CD14-positive monocyte (primary cell): ENCODE data around the gene ZNF143. TPM values are rescaled to one million over a fixed set of nuclear protein-coding genes. Genes with fewer than 3 reads are reported as not detected.

Experiments
- DNase-seq, 3 donors: peaks; one replicate each; pipeline ENCODE4 v3.0.0-alpha.2; 2011 to 2022
- H2AFZ ChIP-seq: 2 replicates; pipeline ENCODE4 v1.6.0; 2012; ENCODE audit warnings: mild to moderate bottlenecking, low read depth, low read length, inconsistent platforms; ENCODE audit not compliant: insufficient read depth, poor library complexity, severe bottlenecking
- H3K27ac ChIP-seq, 2 donors: 1 replicate in 1 of 2; 2 replicates in 1 of 2; pipeline ENCODE4 v1.5.1; 2012 to 2013; ENCODE audit warnings: low read length in 2 of 2, control low read depth in 1 of 2, inconsistent platforms in 1 of 2, low read depth in 1 of 2, mild to moderate bottlenecking in 1 of 2
- H3K27me3 ChIP-seq, 2 donors: one replicate each; pipeline versions ENCODE4 v1.6.0 to v1.6.1; 2011 to 2013; ENCODE audit warnings: low read length in 2 of 2; ENCODE audit not compliant: control insufficient read depth in 2 of 2, insufficient read depth in 2 of 2
- H3K36me3 ChIP-seq, 2 donors: replicated peaks in 1 of 2; 1 replicate in 1 of 2; 2 replicates in 1 of 2; pipeline versions ENCODE4 v1.5.1 to v1.6.1; 2012 to 2013; ENCODE audit warnings: low read length in 2 of 2, control low read depth in 1 of 2, inconsistent platforms in 1 of 2, mild to moderate bottlenecking in 1 of 2; ENCODE audit not compliant: insufficient read depth in 2 of 2, control insufficient read depth in 1 of 2
- H3K4me1 ChIP-seq, 2 donors: 1 replicate in 1 of 2; 2 replicates in 1 of 2; pipeline versions ENCODE4 v1.5.1 to v1.6.1; 2012 to 2013; ENCODE audit warnings: low read length in 2 of 2, control low read depth in 1 of 2, inconsistent platforms in 1 of 2, mild to moderate bottlenecking in 1 of 2, moderate library complexity in 1 of 2; ENCODE audit not compliant: insufficient read depth in 2 of 2, control insufficient read depth in 1 of 2
- H3K4me2 ChIP-seq: replicated peaks from 2 replicates; pipeline ENCODE3; 2012; ENCODE audit warnings: low read length, moderate library complexity, mild to moderate bottlenecking; ENCODE audit not compliant: poor library complexity, severe bottlenecking; ENCODE audit errors: extremely low read depth
- H3K4me3 ChIP-seq, 3 experiments: fragments of 200-600 bp in 1 of 3; sonication (generic) in 1 of 3; replicated peaks in 1 of 3; 1 replicate in 2 of 3; 2 replicates in 1 of 3; pipeline ENCODE4 v1.5.1; 2011 to 2013; ENCODE audit warnings: low read length in 3 of 3, mild to moderate bottlenecking in 3 of 3, control low read depth in 2 of 3, low read depth in 2 of 3, inconsistent platforms in 1 of 3, moderate library complexity in 1 of 3
- H3K79me2 ChIP-seq: 2 replicates; pipeline ENCODE4 v1.6.0; 2012; ENCODE audit warnings: mild to moderate bottlenecking, control low read depth, inconsistent platforms, low read length, moderate library complexity; ENCODE audit not compliant: insufficient read depth
- H3K9ac ChIP-seq: 2 replicates; pipeline ENCODE4 v1.6.0; 2017; ENCODE audit warnings: low read length, mild to moderate bottlenecking; ENCODE audit not compliant: insufficient read depth, poor library complexity, severe bottlenecking
- H3K9me3 ChIP-seq, 2 donors: replicated peaks in 1 of 2; 1 replicate in 1 of 2; 2 replicates in 1 of 2; pipeline versions ENCODE4 v1.5.1 to v1.6.1; 2012 to 2013; ENCODE audit warnings: low read length in 2 of 2, control low read depth in 1 of 2; ENCODE audit not compliant: control insufficient read depth in 1 of 2, insufficient read depth in 1 of 2
- H4K20me1 ChIP-seq: 2 replicates; pipeline ENCODE4 v1.6.0; 2012; ENCODE audit warnings: mild to moderate bottlenecking, low read length, control low read depth, moderate library complexity; ENCODE audit not compliant: insufficient read depth
- H3K27ac Mint-ChIP-seq, 7 donors: one replicate each; pipeline ENCODE4 v1.8.0; 2020; ENCODE audit warnings: mild to moderate bottlenecking in 7 of 7, mixed read lengths in 7 of 7, moderate library complexity in 6 of 7, inconsistent platforms in 2 of 7
- H3K27me3 Mint-ChIP-seq, 3 donors: one replicate each; pipeline ENCODE4 v1.8.0; 2021 to 2022; ENCODE audit warnings: low read depth in 3 of 3, mild to moderate bottlenecking in 3 of 3, mixed read lengths in 3 of 3, moderate library complexity in 3 of 3, inconsistent platforms in 1 of 3
- H3K36me3 Mint-ChIP-seq, 2 donors: one replicate each; pipeline ENCODE4 v1.8.0; 2020; ENCODE audit warnings: mixed read lengths in 2 of 2, inconsistent platforms in 1 of 2, mild to moderate bottlenecking in 1 of 2
- H3K4me1 Mint-ChIP-seq: one replicate; pipeline ENCODE4 v1.8.0; 2020; ENCODE audit warnings: mild to moderate bottlenecking, mixed read lengths
- H3K4me3 Mint-ChIP-seq, 2 donors: one replicate each; pipeline ENCODE4 v1.8.0; 2020; ENCODE audit warnings: mild to moderate bottlenecking in 2 of 2, mixed read lengths in 2 of 2, moderate library complexity in 1 of 2
- H3K9me3 Mint-ChIP-seq, 7 donors: one replicate each; pipeline ENCODE4 v1.8.0; 2020 to 2022; ENCODE audit warnings: mixed read lengths in 7 of 7, mild to moderate bottlenecking in 6 of 7, moderate library complexity in 6 of 7, inconsistent platforms in 2 of 7
- WGBS: methylation state at CpG from one replicate; pipeline ENCODE4 v1.1.5; 2013; ENCODE audit warnings: missing lambda C conversion rate; ENCODE audit not compliant: insufficient coverage; 5-methylcytosine and 5-hydroxymethylcytosine counted together
- intact Hi-C, 2 donors: fragments of 100-400 bp; cut with micrococcal nuclease; formaldehyde crosslinking; loops; one replicate each; pipeline versions ENCODE4 v1.15.0 to v1.15.1; 2023
- polyA plus RNA-seq, 3 donors: library from polyadenylated mRNA; depleted of rRNA in 1 of 3; unstranded in 2 of 3; stranded (reverse) in 1 of 3; fragments of 300-500 nt in 2 of 3; fragments of >200 nt in 1 of 3; fragmentation: Illumina TruSeq in 2 of 3; gene quantifications; 1 replicate in 2 of 3; 2 replicates in 1 of 3; pipeline ENCODE4 v1.2.3, GENCODE V29; 2012 to 2021
- TF ChIP-seq, protein P1 (sequence below): fragments of 200-600 bp; IDR thresholded peaks from one replicate; pipeline ENCODE4 v1.8.0; 2022; ENCODE audit warnings: antibody characterized with exemption, mild to moderate bottlenecking

The ZNF143 gene
- polyA plus RNA-seq, 3 donors: 26.8 to 30.5 (median 30.1) TPM

- peaks cover 42 to 56% of the 10 kb centered on the region in 2 donors for H3K36me3 Mint-ChIP-seq
- WGBS: 91% methylated on average over 6 of the region's 12 CpGs
These were observed 67.9 kb downstream of the ZNF143 start for GRCh38 chr11:9528573-9529333.

GRCh38 chr11:9529334-9529650 is 68.5 kb downstream of the ZNF143 start:
- 76% methylated on average over 3 of the region's 3 CpGs for WGBS
- H2AFZ ChIP-seq: no peak overlapping the region
- H3K4me2 ChIP-seq: no peak overlapping the region
- no peaks in the 10 kb centered on the region for H3K4me1 ChIP-seq
- H3K27ac ChIP-seq: no peak overlapping the region
- TF ChIP-seq, protein P1, sequence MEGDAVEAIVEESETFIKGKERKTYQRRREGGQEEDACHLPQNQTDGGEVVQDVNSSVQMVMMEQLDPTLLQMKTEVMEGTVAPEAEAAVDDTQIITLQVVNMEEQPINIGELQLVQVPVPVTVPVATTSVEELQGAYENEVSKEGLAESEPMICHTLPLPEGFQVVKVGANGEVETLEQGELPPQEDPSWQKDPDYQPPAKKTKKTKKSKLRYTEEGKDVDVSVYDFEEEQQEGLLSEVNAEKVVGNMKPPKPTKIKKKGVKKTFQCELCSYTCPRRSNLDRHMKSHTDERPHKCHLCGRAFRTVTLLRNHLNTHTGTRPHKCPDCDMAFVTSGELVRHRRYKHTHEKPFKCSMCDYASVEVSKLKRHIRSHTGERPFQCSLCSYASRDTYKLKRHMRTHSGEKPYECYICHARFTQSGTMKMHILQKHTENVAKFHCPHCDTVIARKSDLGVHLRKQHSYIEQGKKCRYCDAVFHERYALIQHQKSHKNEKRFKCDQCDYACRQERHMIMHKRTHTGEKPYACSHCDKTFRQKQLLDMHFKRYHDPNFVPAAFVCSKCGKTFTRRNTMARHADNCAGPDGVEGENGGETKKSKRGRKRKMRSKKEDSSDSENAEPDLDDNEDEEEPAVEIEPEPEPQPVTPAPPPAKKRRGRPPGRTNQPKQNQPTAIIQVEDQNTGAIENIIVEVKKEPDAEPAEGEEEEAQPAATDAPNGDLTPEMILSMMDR: no peak
- Mint-ChIP-seq H3K4me3 (no peak overlapping the region), H3K27me3 (peaks cover 0 to 5% (median 0%) of the 10 kb centered on the region in 3 donors), H3K4me1 (no peaks in the 10 kb centered on the region), H3K9me3 (peaks cover 0 to 1% (median 0%) of the 10 kb centered on the region in 7 donors), H3K36me3 (peaks cover 39 to 55% of the 10 kb centered on the region in 2 donors), H3K27ac (no peak overlapping the region)
- H3K4me3 ChIP-seq: no peak overlapping the region
- H3K79me2 ChIP-seq: no peaks in the 10 kb centered on the region
- no peaks in the 10 kb centered on the region for H3K27me3 ChIP-seq
- H3K36me3 ChIP-seq: peaks cover 38 to 49% of the 10 kb centered on the region in 2 donors
- H3K9me3 ChIP-seq: no peaks in the 10 kb centered on the region
- no peak overlapping the region for H3K9ac ChIP-seq
- no peaks in the 10 kb centered on the region for H4K20me1 ChIP-seq
- DNase-seq: no peak
- intact Hi-C loops: no loop called here

More at GRCh38 chr11:9528573-9529333, 67.9 kb downstream of the ZNF143 start:
- Mint-ChIP-seq H3K9me3 (peaks cover 0 to 1% (median 0%) of the 10 kb centered on the region in 7 donors), H3K4me1 (no peaks in the 10 kb centered on the region), H3K4me3 (no peak overlapping the region), H3K27ac (no peak overlapping the region), H3K27me3 (peaks cover 0 to 5% (median 0%) of the 10 kb centered on the region in 3 donors)
- intact Hi-C loops: no loop called here
- H3K9ac ChIP-seq: no peak overlapping the region
- H3K4me1 ChIP-seq: no peaks in the 10 kb centered on the region
- H3K4me2 ChIP-seq: no peak overlapping the region
- TF ChIP-seq, protein P1: no peak
- no peak overlapping the region for H3K27ac ChIP-seq
- no peaks in the 10 kb centered on the region for H3K79me2 ChIP-seq
- no peaks in the 10 kb centered on the region for H3K27me3 ChIP-seq
- no peaks in the 10 kb centered on the region for H3K9me3 ChIP-seq
- no peak for DNase-seq
- H3K36me3 ChIP-seq: peaks cover 38 to 52% of the 10 kb centered on the region in 2 donors
- no peak overlapping the region for H2AFZ ChIP-seq
- no peaks in the 10 kb centered on the region for H4K20me1 ChIP-seq
- no peak overlapping the region for H3K4me3 ChIP-seq
